Heart left ventricle (tissue), 13 donors: ENCODE results near the gene UCP1.

Source experiments
- CTCF ChIP-seq, 12 donors: fragments of 200-600 bp; sonication (generic) in 4 of 12; IDR thresholded peaks; one replicate each; pipeline versions ENCODE4 v1.5.0 to v1.8.0; 2018 to 2022; ENCODE audit warnings: antibody characterized with exemption in 12 of 12, mild to moderate bottlenecking in 5 of 12
- POLR2A ChIP-seq, 2 donors: fragments of 450-650 bp; IDR thresholded peaks; one replicate each; pipeline ENCODE4 v1.6.1; 2017; ENCODE audit warnings: antibody characterized with exemption in 2 of 2, mild to moderate bottlenecking in 2 of 2, moderate library complexity in 2 of 2
- donor health status: ischemic (EF 13 %, LVEDD 7.1; RV severe dilation, severe dysfunction).
- donor health status: DM: no; HTN: yes; CAD: no.
- donor health status: DM: no; HTN: no; CAD: no.
- donor health status: ischemic (EF 25% LVEDD 6.9; RV normal size, moderate dysfunction).
- donor health status: ischemic (EF 25% LVEDD 5.7; RV mildly dilated, moderate dysfunction).
- donor health status: ischemic (EF 35%, LVEDD 5.7; RV mildly dilated, moderate dysfunction).
- donor health status: nonischemic (EF 11% LVEDD 7.7; RV severe dilation, severe dysfunction).
- donor health status: DM: yes; HTN: yes; CAD: no.
- donor health status: PGD.
- donor health status: ischemic (EF 29% LVEDD 5.4; RV normal size, mild dysfunction).
- donor health status: nonischemic (EF 23%, LVEDD 6.1; RV moderate dilation, normal function).

DNA sequence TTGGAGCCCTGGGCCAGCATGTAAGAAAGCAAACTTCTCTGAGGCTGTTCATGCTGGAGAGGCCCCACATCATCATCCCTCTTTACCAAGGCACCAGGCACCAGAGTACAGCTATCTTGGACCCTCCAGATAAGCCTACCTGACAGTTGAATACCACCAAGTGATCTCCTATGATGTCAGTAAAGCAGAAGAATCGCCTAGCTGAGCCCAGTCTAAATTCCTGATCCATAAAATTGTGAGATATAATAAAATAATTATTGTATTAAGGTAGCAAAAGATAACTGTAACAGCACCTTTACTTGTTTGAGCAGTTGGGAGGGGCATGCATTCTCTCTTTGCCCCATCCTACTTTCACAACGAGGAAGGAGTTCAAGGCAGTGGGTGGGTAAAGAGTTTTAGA is 2.9 kb upstream of the UCP1 start:
- TF ChIP-seq POLR2A (IDR thresholded peaks at IDR 0.05): no peak
- TF ChIP-seq CTCF (IDR thresholded peaks at IDR 0.05): no peak
